SK-N-MC (cell line): ENCODE results near the gene SKOR2.

Source experiments
- EZH2 ChIP-seq: fragments of 200-600 bp; sonication (generic); IDR thresholded peaks from one replicate; pipeline ENCODE4 v1.6.1; 2017; ENCODE audit warnings: antibody characterized with exemption
- POLR2AphosphoS5 ChIP-seq: IDR thresholded peaks from 2 replicates; pipeline ENCODE4 v1.6.1; 2012; ENCODE audit warnings: mild to moderate bottlenecking, low read depth, low read length, borderline replicate concordance

DNA sequence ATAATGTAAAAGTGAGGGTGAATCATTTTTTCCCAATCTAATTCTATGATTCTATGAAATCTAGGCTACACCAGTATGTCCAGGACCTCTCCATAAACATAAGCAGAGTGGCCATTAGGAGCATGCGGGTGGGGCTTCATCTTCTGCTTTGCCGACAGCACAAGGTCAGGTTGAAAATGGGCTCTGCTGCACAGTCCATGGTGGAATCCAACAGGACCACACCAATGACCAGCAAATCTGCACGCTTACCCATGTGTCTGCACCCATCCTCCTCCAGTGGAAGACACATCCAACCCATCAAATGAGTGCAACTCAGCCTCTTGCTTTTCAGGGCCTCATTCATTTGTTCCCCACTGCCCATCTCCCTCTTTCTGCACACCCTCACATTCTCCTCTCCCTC, 43.3 kb upstream of the SKOR2 start:
- TF ChIP-seq POLR2AphosphoS5, result no peak
- no peak for TF ChIP-seq EZH2
